ENCODE measurements around the gene COPB1.

GRCh38 chr11:14420223-14420622 is 79.4 kb downstream of the COPB1 start:
- TF ChIP-seq CTCF (IDR thresholded peaks at IDR 0.05), result no peak
- TF ChIP-seq POLR2A (IDR thresholded peaks at IDR 0.05), result no peak

All from upper lobe of left lung (tissue), 4 donors.